GM10248 (cell line): ENCODE data around the gene PRSS12.

Experiments used
- CTCF ChIA-PET: fragments of 300-600 bp; sonication (Branson Sonifier 250); formaldehyde crosslinking; extraction: SDS; loops from one replicate; lab custom pipeline; 2021; ENCODE audit warnings: antibody characterized with exemption; lab: Yijun Ruan, JAX
- POLR2A ChIA-PET: fragments of 350-650 bp; sonication (Branson Sonifier 250); formaldehyde crosslinking; extraction: SDS; loops from one replicate; lab custom pipeline; 2020; ENCODE audit warnings: antibody characterized with exemption; lab: Yijun Ruan, JAX
- DNase-seq: peaks from one replicate; pipeline ENCODE4 v3.0.0; 2012; ENCODE audit errors: extremely low spot score
- CTCF ChIP-seq: IDR thresholded peaks from 2 replicates; pipeline ENCODE4 v1.5.1; 2012; ENCODE audit warnings: mild to moderate bottlenecking, low read depth; ENCODE audit errors: extremely low read depth, missing control alignments, control extremely low read depth

Gene PRSS12

DNA sequence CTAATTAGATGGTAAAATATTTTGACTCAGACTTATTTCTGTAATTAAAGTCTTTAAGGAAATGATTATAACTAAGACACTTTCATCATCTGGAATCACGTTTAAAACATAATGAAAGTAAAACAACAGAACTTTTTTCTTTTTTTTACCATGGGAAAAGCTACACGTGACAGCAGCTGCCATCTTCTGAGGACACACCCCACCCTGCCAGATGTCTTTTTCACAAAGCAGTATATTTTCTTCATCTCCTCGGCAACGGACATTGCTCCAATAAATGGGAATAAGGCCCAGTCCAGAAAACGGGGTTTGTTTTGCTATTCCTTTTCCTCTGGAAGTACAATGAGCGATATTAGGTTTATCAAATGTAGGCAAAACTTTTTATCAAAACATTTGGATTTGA, 17.5 kb downstream of the PRSS12 start:
- CTCF ChIA-PET, result interaction anchor here (1.0 kb wide), 1 partner anchor 14 kb away, joined by 3 read pairs; no protein-coding TSS in a partner anchor

GRCh38 chr4:118331352-118331751, 21.5 kb downstream of the PRSS12 start:
- no peak for DNase-seq
- ChIA-PET CTCF (interaction anchor here (1.5 kb wide), 1 partner anchor 22 kb away, joined by 3 read pairs; the partner anchor contains the start of gene PRSS12), POLR2A (no interaction called here)
- no peak for TF ChIP-seq CTCF

More for the DNA sequence above, 17.5 kb downstream of the PRSS12 start:
- no peak for DNase-seq
- TF ChIP-seq CTCF, result no peak
- POLR2A ChIA-PET, result no interaction called here

DNA sequence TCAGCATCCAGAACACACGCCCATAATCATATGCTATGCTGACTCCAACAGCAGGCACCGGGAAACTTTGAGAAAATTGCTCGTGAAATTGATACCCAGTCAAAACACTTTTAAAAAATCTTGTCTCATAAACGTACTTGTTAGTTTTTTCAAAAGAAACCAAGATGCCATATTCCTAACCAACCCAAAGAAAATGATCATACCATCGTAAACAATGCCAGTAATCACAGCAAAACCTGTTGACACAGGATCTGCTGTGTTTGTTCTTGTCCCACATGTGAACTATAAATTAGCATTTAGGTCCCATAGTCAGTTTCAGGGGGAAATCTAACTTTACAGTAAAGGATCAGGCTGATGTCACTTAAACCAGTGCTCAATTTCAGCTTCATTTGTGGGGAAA, 23.0 kb downstream of the PRSS12 start:
- ChIA-PET POLR2A (no interaction called here), CTCF (no interaction called here)
- DNase-seq, result no peak
- no peak for TF ChIP-seq CTCF

- ChIA-PET POLR2A (no interaction called here), CTCF (interaction anchor here (1.4 to 1.6 kb wide), 2 partner anchors 24 to 35 kb away, joined by 3 to 4 read pairs; no protein-coding TSS in a partner anchor)
- no peak for TF ChIP-seq CTCF
- DNase-seq, result no peak
Measured at GRCh38 chr4:118327554-118328241, 25.1 kb downstream of the PRSS12 start.

DNA sequence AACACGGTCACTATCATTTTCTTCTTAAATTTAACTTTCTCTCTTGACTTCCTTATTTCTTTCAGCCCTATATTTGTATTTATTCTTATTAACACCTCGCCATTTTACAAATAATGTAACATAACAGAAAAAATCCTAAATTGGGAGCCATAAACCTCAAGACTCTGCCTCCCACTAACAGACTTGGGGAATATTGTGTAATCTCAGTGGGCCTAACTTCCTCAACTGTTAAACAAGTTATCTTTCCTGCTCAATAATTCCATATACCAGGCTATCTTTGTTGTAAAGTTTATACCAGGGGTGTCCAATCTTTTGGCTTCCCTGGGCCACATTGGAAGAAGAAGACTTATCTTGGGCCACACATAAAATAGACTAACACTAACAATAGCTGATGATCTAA, 26.2 kb downstream of the PRSS12 start:
- ChIA-PET CTCF (interaction anchor here (1.6 kb wide), 1 partner anchor 36 kb away, joined by 4 read pairs; no protein-coding TSS in a partner anchor), POLR2A (no interaction called here)
- TF ChIP-seq CTCF, result no peak
- DNase-seq, result no peak

DNA sequence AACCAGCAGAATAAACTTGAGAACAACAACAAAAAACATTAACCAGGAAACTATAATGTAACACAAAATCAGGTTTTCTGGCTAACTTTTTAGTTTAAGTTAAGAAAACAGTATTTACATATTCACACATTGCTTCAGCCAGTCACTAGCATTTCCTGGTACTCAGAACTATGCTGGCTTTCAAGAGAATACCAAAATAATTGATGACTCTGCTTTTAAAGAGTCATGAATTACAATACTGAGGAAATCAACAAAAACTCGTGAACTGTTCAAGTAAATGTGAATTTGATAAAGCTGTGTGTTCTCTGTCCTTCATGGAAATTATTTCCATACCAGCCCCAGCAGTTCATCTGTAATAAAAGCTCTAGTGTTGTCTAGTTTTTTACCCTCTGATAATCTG, 27.4 kb downstream of the PRSS12 start:
- ChIA-PET CTCF (interaction anchor here (1.2 to 1.4 kb wide), 2 partner anchors 12 to 27 kb away, joined by 3 to 5 read pairs; partner anchors contain the start of gene PRSS12), POLR2A (no interaction called here)
- DNase-seq, result no peak
- no peak for TF ChIP-seq CTCF
